ENCODE data around the gene GRIK4. TPM values are rescaled to one million over a fixed set of nuclear protein-coding genes. Genes with fewer than 3 reads are reported as not detected.

GRIK4 gene
- total and polyA plus RNA-seq, 8 donors = 0.02 TPM; not detected in 7

GRCh38 chr11:120972621-120973020 lies 461.1 kb downstream of the GRIK4 start:
- TF ChIP-seq, protein P1, sequence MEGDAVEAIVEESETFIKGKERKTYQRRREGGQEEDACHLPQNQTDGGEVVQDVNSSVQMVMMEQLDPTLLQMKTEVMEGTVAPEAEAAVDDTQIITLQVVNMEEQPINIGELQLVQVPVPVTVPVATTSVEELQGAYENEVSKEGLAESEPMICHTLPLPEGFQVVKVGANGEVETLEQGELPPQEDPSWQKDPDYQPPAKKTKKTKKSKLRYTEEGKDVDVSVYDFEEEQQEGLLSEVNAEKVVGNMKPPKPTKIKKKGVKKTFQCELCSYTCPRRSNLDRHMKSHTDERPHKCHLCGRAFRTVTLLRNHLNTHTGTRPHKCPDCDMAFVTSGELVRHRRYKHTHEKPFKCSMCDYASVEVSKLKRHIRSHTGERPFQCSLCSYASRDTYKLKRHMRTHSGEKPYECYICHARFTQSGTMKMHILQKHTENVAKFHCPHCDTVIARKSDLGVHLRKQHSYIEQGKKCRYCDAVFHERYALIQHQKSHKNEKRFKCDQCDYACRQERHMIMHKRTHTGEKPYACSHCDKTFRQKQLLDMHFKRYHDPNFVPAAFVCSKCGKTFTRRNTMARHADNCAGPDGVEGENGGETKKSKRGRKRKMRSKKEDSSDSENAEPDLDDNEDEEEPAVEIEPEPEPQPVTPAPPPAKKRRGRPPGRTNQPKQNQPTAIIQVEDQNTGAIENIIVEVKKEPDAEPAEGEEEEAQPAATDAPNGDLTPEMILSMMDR (IDR thresholded peaks at IDR 0.05) = no peak
- ATAC-seq (no peak), DNase-seq (no peak), FAIRE-seq (no peak)
- no peak overlapping the region for H3K4me3 ChIP-seq
- intact Hi-C loops (cut with DNase I) = no loop called here
- H3K36me3 ChIP-seq = no peaks in the 10 kb centered on the region
- WGBS, 2 donors = 87 to 90% methylated on average over 6 of the region's 6 CpGs
- no peaks in the 10 kb centered on the region for H3K27me3 ChIP-seq
- H3K4me1 ChIP-seq = no peaks in the 10 kb centered on the region
- no peaks in the 10 kb centered on the region for H3K9me3 ChIP-seq
- H3K27ac ChIP-seq = no peak overlapping the region

GRCh38 chr11:120973501-120973900 lies 462.0 kb downstream of the GRIK4 start:
- DNase-seq = no peak
- TF ChIP-seq, protein P1 (IDR thresholded peaks at IDR 0.05) = no peak
- WGBS, 2 donors = 58 to 77% methylated on average over 7 of the region's 7 CpGs
- no peak for FAIRE-seq
- intact Hi-C loops (cut with DNase I) = no loop called here
- Histone ChIP-seq H3K9me3 (no peaks in the 10 kb centered on the region), H3K27ac (no peak overlapping the region), H3K4me3 (no peak overlapping the region), H3K36me3 (no peaks in the 10 kb centered on the region), H3K4me1 (no peaks in the 10 kb centered on the region), H3K27me3 (no peaks in the 10 kb centered on the region)
- no peak for ATAC-seq

DNA sequence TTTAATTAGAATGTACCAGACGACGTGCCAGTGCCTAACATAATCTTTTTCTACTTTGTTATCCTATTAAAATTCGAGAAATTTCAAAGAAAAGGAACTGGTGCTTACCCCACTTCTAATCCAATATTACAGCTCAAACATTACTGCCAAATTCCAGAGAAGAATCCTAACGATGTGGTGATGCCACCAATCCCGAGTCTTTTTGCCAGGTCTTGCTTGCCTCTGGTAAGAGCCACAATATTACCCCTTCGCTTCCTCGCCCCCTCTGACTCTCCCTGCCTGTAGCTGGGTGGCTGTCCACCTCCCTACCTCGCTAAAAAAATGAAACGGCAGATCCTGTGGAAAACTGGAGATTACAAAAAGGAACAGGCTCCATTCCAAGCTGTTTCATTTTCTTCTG lies 462.9 kb downstream of the GRIK4 start:
- Histone ChIP-seq H3K4me3 (no peak overlapping the region), H3K4me1 (no peaks in the 10 kb centered on the region), H3K27ac (no peak overlapping the region), H3K9me3 (no peaks in the 10 kb centered on the region), H3K27me3 (no peaks in the 10 kb centered on the region), H3K36me3 (no peaks in the 10 kb centered on the region)
- FAIRE-seq (no peak), DNase-seq (no peak), ATAC-seq (no peak)
- TF ChIP-seq, protein P1 (IDR thresholded peaks at IDR 0.05) = no peak
- intact Hi-C loops (cut with DNase I) = no loop called here
- WGBS, 2 donors = 42 to 48% methylated on average over 9 of the region's 9 CpGs

DNA sequence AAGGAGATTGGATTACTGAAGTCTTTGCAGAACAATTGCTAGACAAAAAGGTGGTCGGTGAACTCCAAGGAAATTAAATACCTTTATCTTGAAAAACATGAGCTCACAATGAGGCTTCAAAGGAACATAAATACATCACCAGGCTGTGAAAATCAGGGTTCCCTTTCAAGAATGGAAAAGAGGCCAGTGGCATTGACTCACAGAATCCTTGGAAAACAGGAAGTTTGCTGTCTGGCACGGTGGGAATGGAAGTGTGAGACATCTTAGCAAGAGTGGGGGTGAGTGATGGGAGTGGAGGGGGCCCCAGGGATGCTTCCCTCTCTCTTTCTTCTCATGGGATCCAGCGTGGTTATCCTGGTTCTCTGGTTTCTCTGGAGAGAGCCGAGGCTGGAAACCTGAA lies 463.4 kb downstream of the GRIK4 start:
- DNase-seq = no peak
- ATAC-seq = no peak
- H3K9me3 ChIP-seq = no peaks in the 10 kb centered on the region
- FAIRE-seq = no peak
- no peaks in the 10 kb centered on the region for H3K36me3 ChIP-seq
- 26 to 32% methylated on average over 4 of the region's 4 CpGs for WGBS, 2 donors
- TF ChIP-seq, protein P1 (IDR thresholded peaks at IDR 0.05) = no peak
- no peak overlapping the region for H3K27ac ChIP-seq
- H3K4me3 ChIP-seq = no peak overlapping the region
- intact Hi-C loops (cut with DNase I) = no loop called here
- H3K27me3 ChIP-seq = no peaks in the 10 kb centered on the region
- no peaks in the 10 kb centered on the region for H3K4me1 ChIP-seq

DNA sequence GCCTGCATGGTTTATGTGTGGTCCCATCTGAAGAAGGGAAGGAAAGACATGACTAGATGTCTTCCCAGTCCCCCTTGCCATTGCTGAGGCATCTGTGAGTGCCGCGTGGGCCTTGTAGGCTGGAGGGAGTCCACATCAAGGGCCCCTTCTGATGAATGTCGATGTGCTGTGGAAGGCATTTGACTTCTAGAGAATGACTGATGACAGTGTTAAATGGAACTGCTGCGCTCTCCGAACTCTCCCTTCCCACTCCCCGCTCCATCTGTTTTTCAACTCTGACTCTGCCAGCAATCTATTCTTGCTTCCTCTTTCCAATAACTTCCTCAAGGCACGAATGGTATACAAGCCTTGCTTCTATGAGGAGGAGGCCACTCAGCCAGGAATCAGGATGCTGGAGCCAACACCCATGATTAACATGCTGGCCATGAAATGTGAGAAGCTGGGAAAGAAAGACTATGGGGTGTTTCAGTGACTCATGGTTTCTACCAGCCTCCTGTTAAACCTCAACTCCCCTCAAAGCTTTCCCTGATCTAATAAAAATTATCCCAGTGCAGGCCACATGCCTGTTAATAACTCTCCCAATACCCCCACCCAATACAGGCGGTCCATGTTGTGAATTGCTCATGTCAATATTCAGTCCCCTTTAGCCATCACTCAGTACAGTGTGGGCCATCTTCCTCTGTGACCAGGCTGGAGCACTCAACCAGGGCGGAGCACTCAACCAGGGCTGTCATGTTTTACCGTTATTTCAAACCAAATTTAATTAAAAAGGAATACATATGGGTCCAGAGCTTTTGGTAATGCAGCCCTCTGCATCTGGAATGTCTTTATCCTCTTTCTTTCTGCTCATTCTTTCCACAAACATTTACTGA lies 466.0 kb downstream of the GRIK4 start:
- TF ChIP-seq, protein P1 (IDR thresholded peaks at IDR 0.05) = no peak
- Histone ChIP-seq H3K4me3 (no peak overlapping the region), H3K27me3 (no peaks in the 10 kb centered on the region), H3K9me3 (no peaks in the 10 kb centered on the region), H3K27ac (no peak overlapping the region), H3K4me1 (no peaks in the 10 kb centered on the region), H3K36me3 (no peaks in the 10 kb centered on the region)
- no peak for DNase-seq
- 70 to 74% methylated on average over 10 of the region's 10 CpGs for whole genome bisulfite sequencing, 2 donors
- no peak for ATAC-seq
- FAIRE-seq = no peak
- intact Hi-C loops (cut with DNase I) = no loop called here

Data from pancreas (tissue), 10 donors.